Spleen (tissue), 11 donors: ENCODE data around the gene PGLYRP1. TPM values are rescaled to one million over a fixed set of nuclear protein-coding genes. Genes with fewer than 3 reads are reported as not detected.

Source experiments
- DNase-seq: peaks from one replicate; pipeline ENCODE4 v3.0.0-alpha.2; 2020
- H3K27ac ChIP-seq, 8 donors: fragments of 200-600 bp; sonication (generic) in 7 of 8; 1 replicate in 4 of 8; 2 replicates in 4 of 8; pipeline versions ENCODE4 v1.5.0 to v1.8.0; 2016 to 2021; ENCODE audit warnings: inconsistent platforms in 4 of 8, mild to moderate bottlenecking in 4 of 8, moderate library complexity in 1 of 8
- H3K27me3 ChIP-seq, 7 donors: fragments of 200-600 bp; sonication (generic) in 6 of 7; replicated peaks in 1 of 7; 1 replicate in 4 of 7; 2 replicates in 3 of 7; pipeline versions ENCODE4 v1.5.0 to v1.8.0; 2016 to 2021; ENCODE audit warnings: inconsistent platforms in 3 of 7, mild to moderate bottlenecking in 1 of 7
- H3K36me3 ChIP-seq, 6 donors: fragments of 200-600 bp; sonication (generic) in 5 of 6; 1 replicate in 4 of 6; 2 replicates in 2 of 6; pipeline versions ENCODE4 v1.5.0 to v1.8.0; 2016 to 2021; ENCODE audit warnings: inconsistent platforms in 2 of 6
- H3K4me1 ChIP-seq, 6 donors: fragments of 200-600 bp; sonication (generic) in 5 of 6; 1 replicate in 3 of 6; 2 replicates in 3 of 6; pipeline versions ENCODE4 v1.5.0 to v1.8.0; 2016 to 2021; ENCODE audit warnings: inconsistent platforms in 3 of 6
- H3K4me3 ChIP-seq, 8 donors: fragments of 200-600 bp; sonication (generic) in 7 of 8; 1 replicate in 4 of 8; 2 replicates in 4 of 8; pipeline versions ENCODE4 v1.5.0 to v1.8.0; 2016 to 2021; ENCODE audit warnings: inconsistent platforms in 4 of 8, mild to moderate bottlenecking in 4 of 8, moderate library complexity in 2 of 8
- H3K9me3 ChIP-seq, 8 donors: fragments of 200-600 bp; sonication (generic) in 7 of 8; 1 replicate in 4 of 8; 2 replicates in 4 of 8; pipeline versions ENCODE4 v1.5.0 to v1.8.0; 2016 to 2021; ENCODE audit warnings: inconsistent platforms in 4 of 8
- CTCF ChIP-seq, 11 experiments: fragments of 200-600 bp in 7 of 11; fragments of 450-650 bp in 4 of 11; sonication (generic) in 4 of 11; IDR thresholded peaks in 8 of 11; conservative IDR thresholded peaks in 3 of 11; 1 replicate in 7 of 11; 2 replicates in 4 of 11; pipeline versions ENCODE4 v1.4.0 to v1.8.0; 2016 to 2021; ENCODE audit warnings: antibody characterized with exemption in 11 of 11, inconsistent platforms in 4 of 11, mild to moderate bottlenecking in 1 of 11
- POLR2A ChIP-seq, 3 donors: fragments of 450-650 bp; IDR thresholded peaks; one replicate each; pipeline ENCODE4 v1.5.1; 2017; ENCODE audit warnings: antibody characterized with exemption in 3 of 3, mild to moderate bottlenecking in 1 of 3
- POLR2AphosphoS5 ChIP-seq, 3 donors: sonication (generic); formaldehyde crosslinking; IDR thresholded peaks; one replicate each; pipeline ENCODE4 v1.5.1; 2017; ENCODE audit warnings: antibody characterized with exemption in 3 of 3
- WGBS, 5 donors: extraction: QIAGEN DNeasy Blood & Tissue Kit in 3 of 5; methylation state at CpG; one replicate each; pipeline versions ENCODE4 v1.1.5 to v1.1.7; 2013 to 2018; 5-methylcytosine and 5-hydroxymethylcytosine counted together
- intact Hi-C: fragments of 100-400 bp; cut with DNase I; formaldehyde crosslinking; loops from one replicate; pipeline ENCODE4 v1.15.0; 2023; ENCODE audit warnings: low total_unique reads
- polyA plus RNA-seq, 3 donors: library from polyadenylated mRNA; stranded (reverse); fragments of 200-250 nt; gene quantifications; one replicate each; pipeline ENCODE4 v1.2.1, GENCODE V29; 2013
- total RNA-seq, 7 donors: library from RNA; depleted of rRNA in 3 of 7; stranded (reverse); fragments of >200 nt in 3 of 7; fragmentation: NEBNext Ultra II Directional in 4 of 7; extraction: Animal tissue kit (Norgen Biotek cat#: 25700) in 4 of 7; gene quantifications; one replicate each; pipeline versions ENCODE4 v1.1.0 to v1.2.1, GENCODE V29; 2016 to 2021
- donor health status: healthy with polysubstance abuse.
- donor health status: DM: no; HTN: no; CAD: no; lungs with moderate emphysema.
- donor health status: DM: no; HTN: no; CAD: no.
- donor health status: Bipolar disorder and iron deficiency.
- donor health status: healthy.
- donor health status: DM: no; HTN: no; CAD: no.
- donor health status: DM: yes; HTN: yes; CAD: no.

The PGLYRP1 gene
- total and polyA plus RNA-seq, 10 donors: 2.5 to 97.9 (median 13.6) TPM

- Histone ChIP-seq H3K36me3 (peaks cover 0 to 20% (median 2%) of the 10 kb centered on the region in 6 donors), H3K27ac (peak overlapping the region in 6 of 8 donors; percentile 61 to 93 (median 86)), H3K4me1 (peaks cover 0 to 39% (median 11%) of the 10 kb centered on the region in 6 donors), H3K27me3 (peaks cover 2 to 51% (median 21%) of the 10 kb centered on the region in 7 donors), H3K9me3 (no peaks in the 10 kb centered on the region), H3K4me3 (peak overlapping the region in 5 of 8 donors; percentile 21 to 52 (median 32))
- WGBS, 5 donors: 63 to 82% (median 74%) methylated on average over 11 of the region's 11 CpGs
- intact Hi-C loops: no loop called here
- no peak for TF ChIP-seq POLR2AphosphoS5 (IDR thresholded peaks at IDR 0.05)
- no peak for TF ChIP-seq CTCF (IDR thresholded peaks at IDR 0.05 in 8 of 11, conservative IDR thresholded peaks at IDR 0.05 in 3 of 11)
- DNase-seq: no peak
Observed at GRCh38 chr19:46021531-46022041, 1.3 kb downstream of the PGLYRP1 start.

GRCh38 chr19:46020819-46021125 is 2.1 kb downstream of the PGLYRP1 start:
- H3K4me3 ChIP-seq: peak overlapping the region in 1 of 8 donors; percentile 52
- peaks cover 2 to 51% (median 25%) of the 10 kb centered on the region in 7 donors for H3K27me3 ChIP-seq
- no peaks in the 10 kb centered on the region for H3K9me3 ChIP-seq
- TF ChIP-seq CTCF (IDR thresholded peaks at IDR 0.05 in 8 of 11, conservative IDR thresholded peaks at IDR 0.05 in 3 of 11): no peak
- TF ChIP-seq POLR2A (IDR thresholded peaks at IDR 0.05): no peak
- no peak for TF ChIP-seq POLR2AphosphoS5 (IDR thresholded peaks at IDR 0.05)
- DNase-seq: no peak
- H3K27ac ChIP-seq: peak overlapping the region in 3 of 8 donors; percentile 24 to 93 (median 87)
- intact Hi-C loops: no loop called here
- peaks cover 0 to 20% (median 2%) of the 10 kb centered on the region in 6 donors for H3K36me3 ChIP-seq
- WGBS, 5 donors: 83 to 95% (median 92%) methylated on average over 6 to 7 of the region's 7 CpGs
- H3K4me1 ChIP-seq: peaks cover 0 to 39% (median 16%) of the 10 kb centered on the region in 6 donors

- Histone ChIP-seq H3K27me3 (peaks cover 3 to 51% (median 39%) of the 10 kb centered on the region in 7 donors), H3K4me3 (no peak overlapping the region), H3K36me3 (peaks cover 0 to 20% (median 2%) of the 10 kb centered on the region in 6 donors), H3K27ac (peak overlapping the region in 2 of 8 donors; percentile 51 to 93), H3K9me3 (no peaks in the 10 kb centered on the region), H3K4me1 (peaks cover 0 to 46% (median 30%) of the 10 kb centered on the region in 6 donors)
- DNase-seq: no peak
- TF ChIP-seq POLR2AphosphoS5 (IDR thresholded peaks at IDR 0.05) (no peak), CTCF (IDR thresholded peaks at IDR 0.05 in 8 of 11, conservative IDR thresholded peaks at IDR 0.05 in 3 of 11) (no peak), POLR2A (IDR thresholded peaks at IDR 0.05) (no peak)
- 79 to 88% (median 82%) methylated on average over 13 of the region's 13 CpGs for WGBS, 5 donors
- intact Hi-C loops: loop anchor here (10.0 kb wide), 1 partner anchor 94 kb away; no protein-coding TSS in a partner anchor
Observed at GRCh38 chr19:46019270-46019669, 3.6 kb downstream of the PGLYRP1 start.

GRCh38 chr19:46018729-46019251 is 4.1 kb downstream of the PGLYRP1 start:
- Histone ChIP-seq H3K27ac (peak overlapping the region in 2 of 8 donors; percentile 51 to 93), H3K4me3 (no peak overlapping the region), H3K4me1 (peaks cover 0 to 46% (median 30%) of the 10 kb centered on the region in 6 donors), H3K27me3 (peaks cover 3 to 51% (median 34%) of the 10 kb centered on the region in 7 donors), H3K36me3 (peaks cover 0 to 20% (median 2%) of the 10 kb centered on the region in 6 donors), H3K9me3 (no peaks in the 10 kb centered on the region)
- 84 to 98% (median 94%) methylated on average over 6 to 10 of the region's 10 CpGs for WGBS, 5 donors
- no peak for TF ChIP-seq POLR2AphosphoS5 (IDR thresholded peaks at IDR 0.05)
- no peak for TF ChIP-seq CTCF (IDR thresholded peaks at IDR 0.05 in 8 of 11, conservative IDR thresholded peaks at IDR 0.05 in 3 of 11)
- TF ChIP-seq POLR2A (IDR thresholded peaks at IDR 0.05): no peak
- no peak for DNase-seq
- intact Hi-C loops: loop anchor here (10.0 kb wide), 1 partner anchor 94 kb away; no protein-coding TSS in a partner anchor
